Upper lobe of left lung (tissue), 4 donors: Measurements from ENCODE around the gene SCNN1B.

Source experiments
- CTCF ChIP-seq, 6 experiments: fragments of 450-650 bp in 4 of 6; fragments of 200-600 bp in 2 of 6; sonication (generic) in 2 of 6; IDR thresholded peaks; one replicate each; pipeline ENCODE4 v1.5.1; 2016 to 2019; ENCODE audit warnings: antibody characterized with exemption in 6 of 6
- EP300 ChIP-seq, 4 donors: sonication (generic); formaldehyde crosslinking; IDR thresholded peaks; one replicate each; pipeline ENCODE4 v1.5.1; 2017; ENCODE audit warnings: antibody characterized with exemption in 4 of 4, control low read depth in 2 of 4
- POLR2A ChIP-seq, 4 donors: fragments of 450-650 bp; IDR thresholded peaks; one replicate each; pipeline ENCODE4 v1.5.1; 2016 to 2017; ENCODE audit warnings: antibody characterized with exemption in 4 of 4, mild to moderate bottlenecking in 2 of 4
- POLR2AphosphoS5 ChIP-seq, 2 donors: sonication (generic); formaldehyde crosslinking; IDR thresholded peaks; one replicate each; pipeline ENCODE4 v1.5.1; 2017; ENCODE audit warnings: antibody characterized with exemption in 2 of 2

GRCh38 chr16:23379707-23380106, 77.6 kb downstream of the SCNN1B start:
- no peak for TF ChIP-seq CTCF (IDR thresholded peaks at IDR 0.05)
- no peak for TF ChIP-seq POLR2A (IDR thresholded peaks at IDR 0.05)
- TF ChIP-seq POLR2AphosphoS5 (IDR thresholded peaks at IDR 0.05): no peak
- no peak for TF ChIP-seq EP300 (IDR thresholded peaks at IDR 0.05)
